ENCODE measurements around the gene WNT3. TPM values are rescaled to one million over a fixed set of nuclear protein-coding genes. Genes with fewer than 3 reads are reported as not detected.

Gene WNT3
- total RNA-seq, 1 donor from 2014 or later: 1.5 TPM

- no peak for DNase-seq (ENCODE audit: extremely low spot score in 2 of 2)
- Histone ChIP-seq H3K4me3 (no peak overlapping the region), H3K36me3 (no peaks in the 10 kb centered on the region), H3K27me3 (peaks cover 10% of the 10 kb centered on the region), H3K27ac (no peak overlapping the region), H3K9me3 (no peaks in the 10 kb centered on the region), H3K4me1 (peaks cover 31% of the 10 kb centered on the region)
- no peak for TF ChIP-seq POLR2AphosphoS5 (IDR thresholded peaks at IDR 0.05; ENCODE audit: insufficient read depth in 1 of 2, low read depth in 1 of 2)
- no peak for TF ChIP-seq CTCF (IDR thresholded peaks at IDR 0.05)
- TF ChIP-seq POLR2A (IDR thresholded peaks at IDR 0.05): no peak
- intact Hi-C loops (cut with DNase I): no loop called here
Observed at GRCh38 chr17:46814446-46814845, 4.0 kb downstream of the WNT3 start.

GRCh38 chr17:46813920-46814319, 4.6 kb downstream of the WNT3 start:
- DNase-seq (ENCODE audit: extremely low spot score in 2 of 2): no peak
- intact Hi-C loops (cut with DNase I): no loop called here
- Histone ChIP-seq H3K27me3 (peaks cover 10% of the 10 kb centered on the region), H3K36me3 (no peaks in the 10 kb centered on the region), H3K4me1 (peaks cover 25% of the 10 kb centered on the region), H3K27ac (no peak overlapping the region), H3K4me3 (no peak overlapping the region), H3K9me3 (no peaks in the 10 kb centered on the region)
- no peak for TF ChIP-seq CTCF (IDR thresholded peaks at IDR 0.05)
- TF ChIP-seq POLR2A (IDR thresholded peaks at IDR 0.05): no peak
- TF ChIP-seq POLR2AphosphoS5 (IDR thresholded peaks at IDR 0.05; ENCODE audit: insufficient read depth in 1 of 2, low read depth in 1 of 2): no peak

- DNase-seq (ENCODE audit: extremely low spot score in 2 of 2): no peak
- Histone ChIP-seq H3K4me3 (no peak overlapping the region), H3K27ac (no peak overlapping the region), H3K9me3 (no peaks in the 10 kb centered on the region), H3K27me3 (peaks cover 1% of the 10 kb centered on the region), H3K4me1 (peaks cover 14% of the 10 kb centered on the region), H3K36me3 (no peaks in the 10 kb centered on the region)
- TF ChIP-seq POLR2A (IDR thresholded peaks at IDR 0.05): no peak
- TF ChIP-seq POLR2AphosphoS5 (IDR thresholded peaks at IDR 0.05; ENCODE audit: insufficient read depth in 1 of 2, low read depth in 1 of 2): no peak
- no peak for TF ChIP-seq CTCF (IDR thresholded peaks at IDR 0.05)
- intact Hi-C loops (cut with DNase I): no loop called here
Observed at GRCh38 chr17:46812624-46813318, 5.7 kb downstream of the WNT3 start.

GRCh38 chr17:46811978-46812583, 6.4 kb downstream of the WNT3 start:
- DNase-seq (ENCODE audit: extremely low spot score in 2 of 2): no peak
- Histone ChIP-seq H3K4me3 (no peak overlapping the region), H3K36me3 (no peaks in the 10 kb centered on the region), H3K4me1 (peaks cover 10% of the 10 kb centered on the region), H3K9me3 (no peaks in the 10 kb centered on the region), H3K27me3 (no peaks in the 10 kb centered on the region), H3K27ac (no peak overlapping the region)
- TF ChIP-seq POLR2AphosphoS5 (IDR thresholded peaks at IDR 0.05; ENCODE audit: insufficient read depth in 1 of 2, low read depth in 1 of 2) (no peak), POLR2A (IDR thresholded peaks at IDR 0.05) (no peak), CTCF (IDR thresholded peaks at IDR 0.05) (no peak)
- intact Hi-C loops (cut with DNase I): no loop called here

GRCh38 chr17:46810837-46811236, 7.7 kb downstream of the WNT3 start:
- no peaks in the 10 kb centered on the region for H3K27me3 ChIP-seq
- no peak overlapping the region for H3K4me3 ChIP-seq
- intact Hi-C loops (cut with DNase I): no loop called here
- DNase-seq (ENCODE audit: extremely low spot score in 2 of 2): no peak
- H3K4me1 ChIP-seq: peaks cover 10% of the 10 kb centered on the region
- H3K9me3 ChIP-seq: no peaks in the 10 kb centered on the region
- H3K36me3 ChIP-seq: no peaks in the 10 kb centered on the region
- no peak for TF ChIP-seq CTCF (IDR thresholded peaks at IDR 0.05)
- TF ChIP-seq POLR2AphosphoS5 (IDR thresholded peaks at IDR 0.05; ENCODE audit: insufficient read depth in 1 of 2, low read depth in 1 of 2): no peak
- TF ChIP-seq POLR2A (IDR thresholded peaks at IDR 0.05): no peak
- H3K27ac ChIP-seq: no peak overlapping the region

All from vagina (tissue), 2 donors.